Activated naive CD4-positive, alpha-beta T cell treated with anti-CD3 and anti-CD28 coated beads, Interleukin-2, amount 50 U/mL, for 24 hours (primary cell): ENCODE results near the gene CAPN5.
"Not testable (repeated sequence)": the region's sequence is repeated elsewhere in the genome, so short reads cannot be mapped to it uniquely, and the experiment has no call there.

Experiments
- H3K27ac Mint-ChIP-seq: one replicate; pipeline ENCODE4 v1.8.0; 2021; ENCODE audit warnings: mild to moderate bottlenecking, mixed read lengths
- H3K27me3 Mint-ChIP-seq: one replicate; pipeline ENCODE4 v1.8.0; 2021; ENCODE audit warnings: mixed read lengths
- H3K36me3 Mint-ChIP-seq: one replicate; pipeline ENCODE4 v1.8.0; 2021; ENCODE audit warnings: mixed read lengths
- H3K4me1 Mint-ChIP-seq: one replicate; pipeline ENCODE4 v1.8.0; 2021; ENCODE audit warnings: mixed read lengths
- H3K4me3 Mint-ChIP-seq: one replicate; pipeline ENCODE4 v1.8.0; 2021; ENCODE audit warnings: mild to moderate bottlenecking, mixed read lengths
- H3K9me3 Mint-ChIP-seq: one replicate; pipeline ENCODE4 v1.8.0; 2021; ENCODE audit warnings: mixed read lengths

CAPN5 gene

DNA sequence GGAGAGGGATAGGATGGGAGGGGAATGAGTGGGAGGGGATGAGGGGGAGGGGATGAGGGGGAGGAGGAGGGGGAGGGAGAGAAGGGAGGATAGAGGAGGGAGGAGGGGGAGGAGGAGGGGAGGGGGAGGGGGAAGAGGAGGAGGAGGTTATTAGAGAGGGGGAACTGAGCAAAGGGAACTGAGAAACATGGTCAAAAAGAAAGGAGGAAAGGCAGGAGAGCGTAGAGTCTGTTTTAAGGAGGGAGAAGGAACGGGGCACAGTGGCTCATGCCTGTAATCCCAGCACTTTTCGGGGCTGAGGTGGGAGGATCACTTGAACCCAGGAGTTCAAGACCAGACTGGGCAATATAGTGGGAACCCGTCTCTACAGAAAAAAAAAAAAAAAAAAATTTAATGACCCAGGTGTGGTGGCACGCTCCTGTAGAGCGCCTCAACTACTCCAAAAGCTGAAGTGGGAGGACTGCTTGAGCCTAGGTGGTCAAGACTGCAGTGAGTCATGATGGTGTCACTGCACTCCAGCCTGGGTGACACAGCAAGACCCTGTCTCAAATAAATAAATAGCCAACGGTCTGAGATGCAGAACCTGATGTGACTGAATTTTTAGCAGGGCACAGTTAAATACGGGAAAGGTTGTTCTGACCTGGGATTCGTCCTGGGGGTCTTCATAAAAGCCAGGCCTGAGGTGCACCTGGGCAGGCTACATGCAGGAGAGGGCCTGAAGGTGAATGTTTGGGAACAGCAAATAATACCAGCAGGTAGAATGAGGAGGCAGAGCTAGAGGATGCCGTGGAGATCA is 28.5 kb upstream of the CAPN5 start:
- peaks cover 31% of the 10 kb centered on the region for H3K27me3 Mint-ChIP-seq
- no peak overlapping the region for H3K4me3 Mint-ChIP-seq
- no peaks in the 10 kb centered on the region for H3K4me1 Mint-ChIP-seq
- H3K36me3 Mint-ChIP-seq, result no peaks in the 10 kb centered on the region
- H3K9me3 Mint-ChIP-seq, result no peaks in the 10 kb centered on the region
- no peak overlapping the region for H3K27ac Mint-ChIP-seq

- peaks cover 31% of the 10 kb centered on the region for H3K27me3 Mint-ChIP-seq
- H3K9me3 Mint-ChIP-seq, result no peaks in the 10 kb centered on the region
- H3K4me1 Mint-ChIP-seq, result no peaks in the 10 kb centered on the region
- H3K27ac Mint-ChIP-seq, result no peak overlapping the region
- H3K4me3 Mint-ChIP-seq, result peak overlapping the region; percentile 1
- H3K36me3 Mint-ChIP-seq, result no peaks in the 10 kb centered on the region
Measured at GRCh38 chr11:77038825-77039326, 27.9 kb upstream of the CAPN5 start.

DNA sequence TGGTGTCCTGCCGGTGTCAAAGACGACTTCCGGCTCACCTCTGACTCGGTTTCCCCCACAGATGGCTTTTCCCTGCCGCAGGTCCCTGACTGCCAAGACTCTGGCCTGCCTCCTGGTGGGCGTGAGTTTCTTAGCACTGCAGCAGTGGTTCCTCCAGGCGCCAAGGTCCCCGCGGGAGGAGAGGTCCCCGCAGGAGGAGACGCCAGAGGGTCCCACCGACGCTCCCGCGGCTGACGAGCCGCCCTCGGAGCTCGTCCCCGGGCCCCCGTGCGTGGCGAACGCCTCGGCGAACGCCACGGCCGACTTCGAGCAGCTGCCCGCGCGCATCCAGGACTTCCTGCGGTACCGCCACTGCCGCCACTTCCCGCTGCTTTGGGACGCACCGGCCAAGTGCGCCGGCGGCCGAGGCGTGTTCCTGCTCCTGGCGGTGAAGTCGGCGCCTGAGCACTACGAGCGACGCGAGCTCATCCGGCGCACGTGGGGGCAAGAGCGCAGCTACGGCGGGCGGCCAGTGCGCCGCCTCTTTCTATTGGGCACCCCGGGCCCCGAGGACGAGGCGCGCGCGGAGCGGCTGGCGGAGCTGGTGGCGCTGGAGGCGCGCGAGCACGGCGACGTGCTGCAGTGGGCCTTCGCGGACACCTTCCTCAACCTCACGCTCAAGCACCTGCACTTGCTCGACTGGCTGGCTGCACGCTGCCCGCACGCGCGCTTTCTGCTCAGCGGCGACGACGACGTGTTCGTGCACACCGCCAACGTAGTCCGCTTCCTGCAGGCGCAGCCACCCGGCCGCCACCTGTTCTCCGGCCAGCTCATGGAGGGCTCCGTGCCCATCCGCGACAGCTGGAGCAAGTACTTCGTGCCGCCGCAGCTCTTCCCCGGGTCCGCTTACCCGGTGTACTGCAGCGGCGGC is 27.0 kb upstream of the CAPN5 start:
- Mint-ChIP-seq H3K4me1 (no peaks in the 10 kb centered on the region), H3K9me3 (no peaks in the 10 kb centered on the region), H3K27ac (no peak overlapping the region), H3K27me3 (peaks cover 31% of the 10 kb centered on the region), H3K4me3 (no peak overlapping the region), H3K36me3 (no peaks in the 10 kb centered on the region)

GRCh38 chr11:77040401-77040777 is 26.4 kb upstream of the CAPN5 start:
- H3K9me3 Mint-ChIP-seq, result no peaks in the 10 kb centered on the region
- no peaks in the 10 kb centered on the region for H3K36me3 Mint-ChIP-seq
- H3K4me1 Mint-ChIP-seq, result no peaks in the 10 kb centered on the region
- no peak overlapping the region for H3K4me3 Mint-ChIP-seq
- no peak overlapping the region for H3K27ac Mint-ChIP-seq
- H3K27me3 Mint-ChIP-seq, result peaks cover 34% of the 10 kb centered on the region

DNA sequence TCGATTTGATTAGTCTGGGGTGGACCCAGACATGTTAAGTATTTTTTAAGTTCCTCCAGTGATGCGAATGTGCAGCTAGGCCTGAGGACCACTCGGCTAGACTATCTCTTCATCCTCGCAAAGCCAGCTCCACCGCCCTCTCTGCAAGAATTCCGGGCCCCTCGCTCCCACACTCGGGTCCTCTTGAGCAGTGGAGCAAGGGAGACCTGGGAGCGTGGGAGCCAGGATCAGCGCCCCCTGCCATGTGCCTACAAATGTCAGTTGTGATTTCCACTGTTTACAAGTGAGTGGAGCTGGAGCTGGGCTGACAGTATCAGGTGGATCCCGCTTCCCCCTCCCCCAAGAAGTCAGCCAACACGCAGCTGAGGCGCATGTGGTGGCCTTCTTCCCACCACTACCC is 25.9 kb upstream of the CAPN5 start:
- Mint-ChIP-seq H3K27me3 (peaks cover 34% of the 10 kb centered on the region), H3K4me1 (no peaks in the 10 kb centered on the region), H3K4me3 (peak overlapping the region; percentile 46), H3K36me3 (no peaks in the 10 kb centered on the region), H3K27ac (no peak overlapping the region), H3K9me3 (no peaks in the 10 kb centered on the region)

DNA sequence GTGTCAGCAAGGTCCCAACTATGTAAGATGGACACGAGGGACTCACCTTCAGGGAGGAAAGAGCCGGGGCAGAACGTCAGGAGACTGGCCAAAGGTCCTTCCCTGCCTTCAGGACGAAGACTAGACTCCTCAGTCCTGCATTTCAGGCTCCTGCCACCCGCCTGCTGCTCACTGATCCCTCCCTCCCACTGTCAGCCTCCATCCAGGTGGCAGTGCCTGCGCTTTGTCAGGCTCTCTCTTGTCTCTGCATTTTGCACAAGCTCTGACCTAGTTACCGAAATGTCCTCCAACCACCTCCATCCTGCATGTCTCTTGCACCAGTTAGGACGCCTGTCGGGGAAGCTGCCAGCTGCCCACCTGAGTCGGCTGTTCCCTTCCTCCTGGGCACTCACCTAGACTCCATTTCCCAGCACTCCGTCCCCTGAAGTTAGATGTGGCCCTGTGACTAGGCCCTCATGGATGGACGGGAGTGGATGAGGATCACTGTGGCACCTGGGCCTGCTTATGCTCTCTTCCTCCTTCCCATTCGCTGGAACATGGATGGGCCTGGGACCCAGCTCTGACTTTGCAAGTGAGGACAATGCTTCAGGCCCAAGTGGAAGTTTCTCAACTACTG is 24.6 kb upstream of the CAPN5 start:
- Mint-ChIP-seq H3K27ac (no peak overlapping the region), H3K9me3 (no peaks in the 10 kb centered on the region), H3K4me1 (peaks cover 11% of the 10 kb centered on the region), H3K36me3 (no peaks in the 10 kb centered on the region), H3K27me3 (peaks cover 24% of the 10 kb centered on the region), H3K4me3 (no peak overlapping the region)

- H3K9me3 Mint-ChIP-seq, result no peaks in the 10 kb centered on the region
- peaks cover 12% of the 10 kb centered on the region for H3K27me3 Mint-ChIP-seq
Measured at GRCh38 chr11:77044356-77044755, 22.4 kb upstream of the CAPN5 start.

DNA sequence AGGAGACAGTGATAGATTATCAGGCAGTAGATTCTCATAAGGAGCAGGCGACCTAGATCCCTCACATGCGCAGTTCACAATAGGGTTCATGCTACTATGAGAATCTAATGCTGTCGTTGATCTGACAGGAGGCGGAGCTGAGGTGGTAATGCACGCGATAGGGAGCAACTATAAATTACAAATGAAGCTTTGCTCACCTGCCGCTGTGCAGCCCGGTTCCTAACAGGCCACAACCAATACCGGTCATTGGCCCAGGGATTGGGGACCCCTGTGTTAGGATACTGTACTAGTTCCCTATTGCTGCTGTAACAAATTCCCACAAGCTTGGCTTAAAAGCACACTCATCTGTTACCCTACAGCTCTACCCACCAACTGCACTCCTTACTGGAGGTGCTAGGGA is 21.9 kb upstream of the CAPN5 start:
- peaks cover 12% of the 10 kb centered on the region for H3K27me3 Mint-ChIP-seq
- no peaks in the 10 kb centered on the region for H3K36me3 Mint-ChIP-seq
- H3K4me3 Mint-ChIP-seq, result no peak overlapping the region
- no peaks in the 10 kb centered on the region for H3K9me3 Mint-ChIP-seq
- H3K27ac Mint-ChIP-seq, result no peak overlapping the region
- peaks cover 12% of the 10 kb centered on the region for H3K4me1 Mint-ChIP-seq

More at GRCh38 chr11:77044356-77044755, 22.4 kb upstream of the CAPN5 start:
- H3K4me3 Mint-ChIP-seq, result no peak overlapping the region
- no peak overlapping the region for H3K27ac Mint-ChIP-seq
- H3K36me3 Mint-ChIP-seq, result no peaks in the 10 kb centered on the region
- peaks cover 12% of the 10 kb centered on the region for H3K4me1 Mint-ChIP-seq

DNA sequence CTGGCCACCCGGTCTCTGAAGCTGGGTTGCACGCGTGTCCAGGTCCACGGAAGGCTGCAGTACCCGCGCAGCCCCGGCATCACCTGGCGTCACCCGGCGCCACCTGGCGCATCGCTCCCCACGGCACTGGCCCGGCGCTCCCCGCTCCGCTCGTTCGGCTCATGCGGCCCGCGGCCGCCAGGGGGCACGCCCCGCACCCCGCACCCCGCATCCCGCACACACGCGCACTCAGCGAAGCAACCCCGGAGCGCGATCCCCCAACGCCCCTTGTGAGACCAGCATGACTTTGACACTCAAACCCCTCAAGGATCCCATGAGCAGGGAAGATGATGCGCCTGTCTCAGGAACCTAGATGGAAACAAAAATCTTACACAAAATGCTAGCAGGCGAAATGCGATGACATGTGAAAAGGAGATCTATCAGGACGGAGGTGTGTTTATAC is 20.7 kb upstream of the CAPN5 start:
- H3K36me3 Mint-ChIP-seq, result no peaks in the 10 kb centered on the region
- no peak overlapping the region for H3K4me3 Mint-ChIP-seq
- H3K27me3 Mint-ChIP-seq, result peaks cover 7% of the 10 kb centered on the region
- peaks cover 12% of the 10 kb centered on the region for H3K4me1 Mint-ChIP-seq
- no peak overlapping the region for H3K27ac Mint-ChIP-seq
- no peaks in the 10 kb centered on the region for H3K9me3 Mint-ChIP-seq

DNA sequence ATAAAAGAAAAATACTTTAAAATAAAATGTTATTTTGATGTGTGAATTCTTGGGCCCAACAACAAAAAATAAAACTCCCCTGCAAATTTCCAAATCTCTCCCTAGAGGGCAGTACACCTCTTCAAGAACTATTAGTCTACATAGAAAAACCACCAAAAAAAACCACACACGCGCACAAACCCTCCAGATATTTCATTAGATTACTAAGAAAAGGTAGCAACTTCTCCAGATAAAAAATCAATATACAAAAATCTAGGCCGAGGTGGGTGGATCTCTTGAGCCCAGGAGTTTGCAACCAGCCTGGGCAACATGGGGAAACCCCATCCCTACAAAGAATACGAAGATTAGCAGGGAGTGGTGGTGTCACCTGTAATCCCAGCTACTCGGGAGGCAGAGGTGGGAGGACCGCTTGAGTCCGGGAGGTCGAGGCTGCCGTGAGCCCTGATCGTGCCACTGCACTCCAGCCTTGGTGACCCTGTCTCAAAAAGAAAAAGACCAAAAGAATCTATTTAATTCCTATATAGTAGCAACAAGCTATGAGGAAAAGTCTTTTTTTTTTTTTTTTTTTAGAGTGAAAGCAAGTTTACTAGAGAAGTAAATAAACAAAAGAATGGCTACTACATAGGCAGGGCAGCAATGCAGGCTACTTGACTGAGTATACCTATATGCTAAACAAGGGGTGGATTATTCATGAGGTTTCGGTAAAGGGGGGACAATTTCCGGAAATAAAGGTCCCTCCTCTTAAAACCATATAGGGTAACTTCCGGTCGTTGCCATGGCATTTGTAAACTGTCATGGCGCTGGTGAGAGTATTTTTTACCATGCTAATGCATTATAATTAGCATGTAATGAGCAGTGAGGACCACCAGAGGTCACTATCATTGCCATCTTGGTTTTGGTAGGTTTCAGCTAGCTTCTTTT is 19.5 kb upstream of the CAPN5 start:
- H3K27me3 Mint-ChIP-seq, result peaks cover 4% of the 10 kb centered on the region
- H3K4me3 Mint-ChIP-seq, result peak overlapping the region; percentile 84
- H3K36me3 Mint-ChIP-seq, result no peaks in the 10 kb centered on the region
- H3K4me1 Mint-ChIP-seq, result peaks cover 12% of the 10 kb centered on the region
- no peaks in the 10 kb centered on the region for H3K9me3 Mint-ChIP-seq
- peak overlapping the region; percentile 31 for H3K27ac Mint-ChIP-seq

DNA sequence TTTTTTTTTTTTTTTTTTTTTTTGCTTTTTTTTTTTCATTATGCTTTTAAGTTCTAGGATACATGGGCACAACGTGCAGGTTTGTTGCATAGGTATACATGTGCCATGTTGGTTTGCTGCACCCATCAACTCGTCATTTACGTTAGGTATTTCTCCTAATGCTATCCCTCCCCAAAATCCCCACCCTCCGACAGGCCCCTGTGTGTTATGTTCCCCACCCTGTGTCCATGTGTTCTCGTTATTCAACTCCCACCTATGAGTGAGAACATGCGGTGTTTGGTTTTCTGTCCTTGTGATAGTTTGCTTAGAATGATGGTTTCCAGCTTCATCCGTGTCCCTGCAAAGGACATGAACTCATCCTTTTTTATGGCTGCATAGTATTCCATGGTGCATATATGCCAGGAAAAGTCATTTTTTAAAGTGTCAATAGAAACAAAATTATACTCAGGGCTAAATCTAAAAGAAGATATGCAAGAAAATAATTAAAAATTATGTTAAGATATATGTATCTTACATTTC is 18.8 kb upstream of the CAPN5 start:
- not testable (repeated sequence) for H3K9me3 Mint-ChIP-seq, H3K4me3 Mint-ChIP-seq, H3K36me3 Mint-ChIP-seq, H3K27me3 Mint-ChIP-seq
- Mint-ChIP-seq H3K4me1 (peaks cover 12% of the 10 kb centered on the region), H3K27ac (peak overlapping the region; percentile 27)

DNA sequence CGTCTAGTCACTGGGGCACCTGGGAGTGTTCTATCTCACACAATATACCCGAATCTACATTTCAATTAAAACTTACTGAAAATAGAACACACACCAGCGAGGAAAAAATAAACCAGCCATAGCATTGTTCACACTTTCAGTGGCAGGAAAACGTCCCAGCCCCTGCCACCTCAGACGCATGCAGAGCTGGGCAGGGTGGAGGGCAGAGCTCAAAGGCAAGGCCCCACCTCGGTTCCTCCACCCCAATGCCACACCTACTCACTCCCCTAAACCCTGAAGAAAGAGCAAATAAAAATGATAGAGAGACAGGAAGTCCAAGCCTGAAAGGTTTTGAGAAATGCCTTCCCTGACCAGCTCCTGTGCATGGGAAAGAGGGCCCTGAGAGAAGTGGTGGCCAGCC is 17.7 kb upstream of the CAPN5 start:
- Mint-ChIP-seq H3K27ac (no peak overlapping the region), H3K4me3 (no peak overlapping the region), H3K27me3 (peaks cover 3% of the 10 kb centered on the region), H3K4me1 (peaks cover 12% of the 10 kb centered on the region), H3K9me3 (no peaks in the 10 kb centered on the region), H3K36me3 (no peaks in the 10 kb centered on the region)

DNA sequence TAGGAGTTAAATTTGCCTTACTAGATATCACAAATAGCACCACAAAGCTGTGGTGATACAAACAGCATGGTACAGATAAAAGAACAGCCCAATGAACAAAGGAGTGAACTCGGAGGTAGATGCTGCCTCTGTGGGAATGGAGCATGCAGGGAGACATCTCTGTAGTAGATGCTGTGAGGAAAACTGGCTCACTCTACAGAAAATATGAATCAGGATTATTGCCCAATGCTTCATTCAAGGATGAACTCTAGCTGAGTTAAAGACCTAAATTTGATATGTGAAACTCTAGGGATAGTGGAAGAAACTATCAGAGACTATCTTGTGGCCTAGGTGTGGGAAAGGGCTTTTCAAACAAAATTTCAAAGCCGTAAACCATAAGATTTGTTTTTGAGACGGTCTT is 15.3 kb upstream of the CAPN5 start:
- Mint-ChIP-seq H3K27me3 (no peaks in the 10 kb centered on the region), H3K4me1 (peaks cover 7% of the 10 kb centered on the region), H3K4me3 (no peak overlapping the region), H3K9me3 (no peaks in the 10 kb centered on the region), H3K27ac (no peak overlapping the region), H3K36me3 (no peaks in the 10 kb centered on the region)

DNA sequence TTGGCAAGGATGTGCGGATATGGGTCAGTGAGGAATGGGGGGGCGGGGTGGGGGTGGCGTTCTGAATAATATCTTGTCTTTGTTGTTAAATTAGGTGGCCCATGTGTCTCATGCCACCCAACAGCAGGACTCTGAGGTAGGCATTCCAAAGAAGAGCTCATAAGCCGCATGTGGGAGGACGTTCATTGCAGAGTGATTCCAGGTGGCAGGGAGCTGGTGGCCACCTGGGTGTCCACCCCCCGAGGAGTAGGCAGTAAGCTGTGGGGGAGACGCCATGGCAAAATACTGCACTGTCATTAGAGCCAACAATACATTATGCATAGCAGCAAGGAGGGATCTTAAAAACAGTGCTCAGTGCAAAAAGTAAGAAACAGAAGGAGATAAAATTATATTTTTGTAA is 14.3 kb upstream of the CAPN5 start:
- Mint-ChIP-seq H3K36me3 (no peaks in the 10 kb centered on the region), H3K4me3 (no peak overlapping the region), H3K27ac (peak overlapping the region; percentile 19), H3K27me3 (no peaks in the 10 kb centered on the region), H3K9me3 (no peaks in the 10 kb centered on the region), H3K4me1 (no peaks in the 10 kb centered on the region)
